ENCODE measurements around the gene SUSD4.

- TF ChIP-seq CTCF (conservative IDR thresholded peaks at IDR 0.05 in 1 of 2, IDR thresholded peaks at IDR 0.05 in 1 of 2; ENCODE audit: low read depth in 1 of 2, low read length in 2 of 2) (no peak), EZH2 (IDR thresholded peaks at IDR 0.05; ENCODE audit: low read length, missing control alignments) (no peak)
Observed at GRCh38 chr1:223301371-223301770, 62.6 kb downstream of the SUSD4 start.
